CD4-positive, CD25-positive, alpha-beta regulatory T cell (primary cell): ENCODE results near the gene HCN2. TPM values are rescaled to one million over a fixed set of nuclear protein-coding genes. Genes with fewer than 3 reads are reported as not detected.

ENCODE experiments used
- ATAC-seq, 2 donors: fragments of 150-1000 bp; cut with Tn5 transposase; one replicate each; pipeline ENCODE4 v1.10.0; 2021; ENCODE audit warnings: low read depth in 2 of 2, moderate number of reproducible peaks in 2 of 2, moderate library complexity in 1 of 2
- DNase-seq, 3 donors: peaks; one replicate each; pipeline versions ENCODE4 v3.0.0 to v3.0.0-alpha.2; 2012 to 2022; ENCODE audit warnings: mixed read lengths in 1 of 3
- H3K27ac ChIP-seq: one replicate; pipeline ENCODE4 v1.7.0; 2013; ENCODE audit warnings: mild to moderate bottlenecking, low read length; ENCODE audit not compliant: insufficient read depth, poor library complexity, severe bottlenecking
- H3K27me3 ChIP-seq: one replicate; pipeline ENCODE4 v1.7.0; 2013; ENCODE audit warnings: low read length; ENCODE audit not compliant: control insufficient read depth, insufficient read depth
- H3K36me3 ChIP-seq: one replicate; pipeline ENCODE4 v1.7.0; 2013; ENCODE audit warnings: mild to moderate bottlenecking, low read length, moderate library complexity; ENCODE audit not compliant: control insufficient read depth, insufficient read depth
- H3K4me1 ChIP-seq: 2 replicates; pipeline ENCODE4 v1.7.0; 2013; ENCODE audit warnings: mild to moderate bottlenecking, low read length; ENCODE audit not compliant: insufficient read depth, control insufficient read depth, poor library complexity, severe bottlenecking
- H3K4me3 ChIP-seq: one replicate; pipeline ENCODE4 v1.7.0; 2013; ENCODE audit warnings: low read depth, mild to moderate bottlenecking, low read length, moderate library complexity
- H3K9me3 ChIP-seq, 2 experiments: 1 replicate in 1 of 2; 2 replicates in 1 of 2; pipeline ENCODE4 v1.7.0; 2013; ENCODE audit warnings: low read length in 2 of 2, mild to moderate bottlenecking in 1 of 2, moderate library complexity in 1 of 2; ENCODE audit not compliant: control insufficient read depth in 2 of 2
- H3K27ac Mint-ChIP-seq, 3 donors: one replicate each; pipeline ENCODE4 v1.8.0; 2020 to 2022; ENCODE audit warnings: mild to moderate bottlenecking in 3 of 3, mixed read lengths in 3 of 3, moderate library complexity in 2 of 3
- H3K27me3 Mint-ChIP-seq: one replicate; pipeline ENCODE4 v1.8.0; 2022; ENCODE audit warnings: mild to moderate bottlenecking, mixed read lengths
- H3K36me3 Mint-ChIP-seq: one replicate; pipeline ENCODE4 v1.8.0; 2020; ENCODE audit warnings: mixed read lengths
- H3K4me1 Mint-ChIP-seq, 4 donors: one replicate each; pipeline ENCODE4 v1.8.0; 2020 to 2022; ENCODE audit warnings: mixed read lengths in 4 of 4, mild to moderate bottlenecking in 1 of 4
- H3K4me3 Mint-ChIP-seq, 4 donors: one replicate each; pipeline ENCODE4 v1.8.0; 2020 to 2022; ENCODE audit warnings: mild to moderate bottlenecking in 4 of 4, mixed read lengths in 4 of 4, moderate library complexity in 3 of 4
- H3K9me3 Mint-ChIP-seq, 7 donors: one replicate each; pipeline ENCODE4 v1.8.0; 2020 to 2022; ENCODE audit warnings: mixed read lengths in 7 of 7, mild to moderate bottlenecking in 3 of 7, moderate library complexity in 2 of 7
- polyA plus RNA-seq, 4 donors: library from polyadenylated mRNA; unstranded; fragments of 300-500 nt; fragmentation: Illumina TruSeq; gene quantifications; one replicate each; pipeline ENCODE4 v1.2.3, GENCODE V29; 2021
- total RNA-seq: library from RNA; stranded (reverse); gene quantifications from one replicate; pipeline ENCODE4 v1.2.3, GENCODE V29; 2022

Gene HCN2
- total and polyA plus RNA-seq, 5 donors from 2014 or later, result 1.2 TPM; not detected in 4

DNA sequence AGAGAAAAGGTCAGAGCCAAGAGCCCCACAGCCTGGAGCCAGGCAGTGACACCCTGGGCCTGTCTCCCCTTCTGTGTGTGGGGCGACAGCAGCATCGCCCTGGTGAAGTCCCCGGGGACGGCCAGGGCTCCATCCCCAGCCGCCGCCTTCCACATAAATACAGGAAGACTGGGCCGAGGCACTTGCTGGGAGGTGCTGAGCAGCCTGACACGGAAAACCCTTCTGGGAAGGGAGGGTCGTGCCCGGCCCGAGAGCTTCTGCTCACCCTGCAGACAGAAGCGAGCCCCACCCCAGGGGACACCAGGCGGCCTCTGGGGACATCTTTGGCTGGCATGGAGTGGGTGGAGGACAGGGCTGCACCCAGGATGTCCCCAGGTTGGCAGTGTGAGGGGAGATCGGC lies 55.1 kb downstream of the HCN2 start:
- Histone ChIP-seq H3K27me3 (no peaks in the 10 kb centered on the region), H3K4me3 (no peak overlapping the region), H3K9me3 (no peaks in the 10 kb centered on the region), H3K4me1 (peaks cover 5% of the 10 kb centered on the region), H3K27ac (no peak overlapping the region), H3K36me3 (peaks cover 28% of the 10 kb centered on the region)
- ATAC-seq (no peak), DNase-seq (no peak)
- peak overlapping the region in 2 of 4 donors; percentile 22 to 38 for H3K4me3 Mint-ChIP-seq
- no peaks in the 10 kb centered on the region for H3K4me1 Mint-ChIP-seq
- H3K36me3 Mint-ChIP-seq, result no peaks in the 10 kb centered on the region
- H3K9me3 Mint-ChIP-seq, result peaks cover 0 to 1% (median 0%) of the 10 kb centered on the region in 7 donors
- no peak overlapping the region for H3K27ac Mint-ChIP-seq
- no peaks in the 10 kb centered on the region for H3K27me3 Mint-ChIP-seq

DNA sequence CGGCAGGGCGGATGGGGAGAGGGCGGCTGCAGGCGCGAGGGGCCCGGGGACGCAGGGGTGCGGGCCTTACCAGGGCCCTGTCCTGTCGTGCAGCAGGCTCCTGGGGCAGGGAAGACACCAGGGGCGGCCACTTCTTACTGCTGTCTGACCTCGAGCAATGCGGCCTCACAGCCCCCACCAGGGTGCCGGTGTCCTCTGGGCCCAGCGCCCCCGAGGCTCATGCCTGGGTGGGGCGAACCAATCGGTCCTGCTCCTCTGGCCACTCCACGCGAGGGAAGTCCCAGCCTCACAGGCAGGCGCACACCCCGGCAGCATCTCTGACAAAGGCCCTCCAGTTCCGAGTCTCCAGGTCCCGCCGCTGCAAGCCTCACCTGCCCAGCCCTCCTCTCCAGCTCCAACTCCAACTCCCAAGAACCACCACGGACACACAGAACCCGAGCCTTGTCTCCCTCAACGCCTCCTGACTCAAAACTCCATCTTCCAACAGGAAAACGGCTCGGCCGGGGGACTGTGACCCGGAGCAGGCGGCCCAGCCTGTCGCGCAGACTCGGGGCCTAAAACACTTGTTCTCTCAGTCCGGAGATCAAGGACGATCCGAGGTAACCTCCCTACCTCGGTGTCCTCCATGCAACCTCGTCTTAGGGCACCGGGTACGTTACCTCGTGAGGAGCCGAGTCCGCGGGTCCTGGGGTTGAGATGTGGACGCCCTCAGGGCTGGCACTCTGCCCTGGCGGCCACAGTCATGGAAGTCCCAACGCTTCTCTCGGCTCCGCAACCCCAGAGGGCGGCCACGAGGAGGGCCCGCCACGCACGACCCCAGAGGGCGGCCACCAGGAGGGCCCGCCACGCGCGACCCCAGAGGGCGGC lies 56.5 kb downstream of the HCN2 start:
- Mint-ChIP-seq H3K27ac (peak overlapping the region in 1 of 3 donors; percentile 79), H3K27me3 (no peaks in the 10 kb centered on the region), H3K4me3 (no peak overlapping the region), H3K36me3 (no peaks in the 10 kb centered on the region), H3K9me3 (peaks cover 0 to 1% (median 0%) of the 10 kb centered on the region in 7 donors), H3K4me1 (peaks cover 0 to 3% (median 0%) of the 10 kb centered on the region in 4 donors)
- H3K9me3 ChIP-seq, result no peaks in the 10 kb centered on the region
- ATAC-seq, result no peak
- peaks cover 32% of the 10 kb centered on the region for H3K36me3 ChIP-seq
- no peaks in the 10 kb centered on the region for H3K4me1 ChIP-seq
- H3K4me3 ChIP-seq, result no peak overlapping the region
- DNase-seq, result no peak
- no peaks in the 10 kb centered on the region for H3K27me3 ChIP-seq
- no peak overlapping the region for H3K27ac ChIP-seq

GRCh38 chr19:646779-647565 lies 57.3 kb downstream of the HCN2 start:
- Mint-ChIP-seq H3K36me3 (no peaks in the 10 kb centered on the region), H3K4me3 (no peak overlapping the region), H3K27ac (no peak overlapping the region), H3K9me3 (peaks cover 0 to 1% (median 0%) of the 10 kb centered on the region in 7 donors), H3K27me3 (no peaks in the 10 kb centered on the region), H3K4me1 (peaks cover 0 to 3% (median 0%) of the 10 kb centered on the region in 4 donors)
- ATAC-seq, result no peak
- H3K9me3 ChIP-seq, result no peaks in the 10 kb centered on the region
- H3K27ac ChIP-seq, result no peak overlapping the region
- H3K27me3 ChIP-seq, result no peaks in the 10 kb centered on the region
- H3K36me3 ChIP-seq, result peaks cover 40% of the 10 kb centered on the region
- no peak for DNase-seq
- H3K4me1 ChIP-seq, result no peaks in the 10 kb centered on the region
- no peak overlapping the region for H3K4me3 ChIP-seq

GRCh38 chr19:647566-648284 lies 58.0 kb downstream of the HCN2 start:
- H3K4me3 Mint-ChIP-seq, result no peak overlapping the region
- no peaks in the 10 kb centered on the region for H3K36me3 Mint-ChIP-seq
- no peak overlapping the region for H3K27ac Mint-ChIP-seq
- H3K4me1 Mint-ChIP-seq, result peaks cover 0 to 3% (median 0%) of the 10 kb centered on the region in 4 donors
- Histone ChIP-seq H3K27ac (no peak overlapping the region), H3K4me3 (no peak overlapping the region), H3K4me1 (peaks cover 2% of the 10 kb centered on the region), H3K9me3 (no peaks in the 10 kb centered on the region), H3K27me3 (no peaks in the 10 kb centered on the region), H3K36me3 (peaks cover 47% of the 10 kb centered on the region)
- peaks cover 0 to 1% (median 0%) of the 10 kb centered on the region in 7 donors for H3K9me3 Mint-ChIP-seq
- no peaks in the 10 kb centered on the region for H3K27me3 Mint-ChIP-seq
- no peak for DNase-seq
- ATAC-seq, result no peak

GRCh38 chr19:648305-648704 lies 58.6 kb downstream of the HCN2 start:
- no peak overlapping the region for H3K27ac ChIP-seq
- DNase-seq, result no peak
- peak overlapping the region in 1 of 4 donors; percentile 60 for H3K4me3 Mint-ChIP-seq
- no peaks in the 10 kb centered on the region for H3K27me3 Mint-ChIP-seq
- peaks cover 3% of the 10 kb centered on the region for H3K4me1 ChIP-seq
- peaks cover 0 to 1% (median 0%) of the 10 kb centered on the region in 7 donors for H3K9me3 Mint-ChIP-seq
- H3K36me3 ChIP-seq, result peaks cover 52% of the 10 kb centered on the region
- no peaks in the 10 kb centered on the region for H3K9me3 ChIP-seq
- H3K4me3 ChIP-seq, result no peak overlapping the region
- peaks cover 0 to 3% (median 0%) of the 10 kb centered on the region in 4 donors for H3K4me1 Mint-ChIP-seq
- H3K36me3 Mint-ChIP-seq, result no peaks in the 10 kb centered on the region
- H3K27me3 ChIP-seq, result no peaks in the 10 kb centered on the region
- ATAC-seq, result no peak
- no peak overlapping the region for H3K27ac Mint-ChIP-seq

GRCh38 chr19:648904-649801 lies 59.5 kb downstream of the HCN2 start:
- Mint-ChIP-seq H3K27ac (no peak overlapping the region), H3K4me3 (peak overlapping the region in 1 of 4 donors; percentile 60), H3K36me3 (no peaks in the 10 kb centered on the region), H3K9me3 (peaks cover 0 to 1% (median 0%) of the 10 kb centered on the region in 7 donors), H3K4me1 (peaks cover 0 to 10% (median 0%) of the 10 kb centered on the region in 4 donors), H3K27me3 (no peaks in the 10 kb centered on the region)
- peaks cover 3% of the 10 kb centered on the region for H3K4me1 ChIP-seq
- no peaks in the 10 kb centered on the region for H3K27me3 ChIP-seq
- H3K36me3 ChIP-seq, result peaks cover 58% of the 10 kb centered on the region
- H3K4me3 ChIP-seq, result no peak overlapping the region
- no peak overlapping the region for H3K27ac ChIP-seq
- no peaks in the 10 kb centered on the region for H3K9me3 ChIP-seq
- ATAC-seq (no peak), DNase-seq (no peak)
